MM.1S (cell line): ENCODE data around the gene PPM1F.

Source experiments
- DNase-seq: peaks from one replicate; pipeline ENCODE4 v3.0.0-alpha.2; 2015
- H2AFZ ChIP-seq: fragments of 300-600 bp; sonication (generic); 2 replicates; pipeline ENCODE4 v1.6.0; 2016; ENCODE audit warnings: antibody characterized with exemption, low read length
- H3F3A ChIP-seq: fragments of 300-600 bp; sonication (generic); 2 replicates; pipeline ENCODE4 v1.6.1; 2016; ENCODE audit warnings: mild to moderate bottlenecking, antibody characterized with exemption, low read length, moderate library complexity, mixed read lengths; ENCODE audit not compliant: insufficient read depth
- H3K27ac ChIP-seq: fragments of 300-600 bp; sonication (generic); 2 replicates; pipeline ENCODE4 v1.5.1; 2016; ENCODE audit warnings: mild to moderate bottlenecking, low read length
- H3K27me3 ChIP-seq: fragments of 300-600 bp; sonication (generic); replicated peaks from 2 replicates; pipeline ENCODE4 v1.6.0; 2016; ENCODE audit warnings: low read length; ENCODE audit not compliant: insufficient read depth
- H3K36me3 ChIP-seq: fragments of 300-600 bp; sonication (generic); replicated peaks from 2 replicates; pipeline ENCODE4 v1.6.1; 2016; ENCODE audit warnings: mild to moderate bottlenecking, low read length, mixed read lengths; ENCODE audit not compliant: insufficient read depth
- H3K4me1 ChIP-seq: fragments of 300-600 bp; sonication (generic); 2 replicates; pipeline ENCODE4 v1.6.1; 2016; ENCODE audit warnings: low read length, mixed read lengths
- H3K4me2 ChIP-seq: fragments of 300-600 bp; sonication (generic); 2 replicates; pipeline ENCODE4 v1.6.0; 2016; ENCODE audit warnings: low read depth, low read length
- H3K4me3 ChIP-seq: fragments of 300-600 bp; sonication (generic); 2 replicates; pipeline ENCODE4 v1.5.1; 2016; ENCODE audit warnings: low read length, mixed read lengths
- H3K79me2 ChIP-seq: fragments of 300-600 bp; sonication (generic); 2 replicates; pipeline ENCODE4 v1.6.1; 2016; ENCODE audit warnings: mixed run types, low read length, mixed read lengths
- H3K9ac ChIP-seq: fragments of 300-600 bp; sonication (generic); 2 replicates; pipeline ENCODE4 v1.6.1; 2016; ENCODE audit warnings: low read length, mixed read lengths
- H3K9me2 ChIP-seq: fragments of 300-600 bp; sonication (generic); replicated peaks from 2 replicates; pipeline ENCODE4 v1.6.1; 2016; ENCODE audit warnings: mild to moderate bottlenecking, low read length, mixed read lengths; ENCODE audit not compliant: insufficient read depth
- H3K9me3 ChIP-seq: fragments of 300-600 bp; sonication (generic); replicated peaks from 2 replicates; pipeline ENCODE4 v1.6.1; 2016; ENCODE audit warnings: mild to moderate bottlenecking, low read length, mixed read lengths; ENCODE audit not compliant: insufficient read depth
- H4K20me1 ChIP-seq: fragments of 300-600 bp; sonication (generic); 2 replicates; pipeline ENCODE4 v1.6.1; 2016; ENCODE audit warnings: mild to moderate bottlenecking, low read length, moderate library complexity, mixed read lengths; ENCODE audit not compliant: insufficient read depth
- EZH2 ChIP-seq: fragments of 300-600 bp; sonication (generic); optimal IDR thresholded peaks from 2 replicates; pipeline ENCODE3; 2017; ENCODE audit warnings: low read depth, mild to moderate bottlenecking, antibody characterized with exemption, low read length, mixed read lengths
- EZH2phosphoT487 ChIP-seq: fragments of 300-600 bp; sonication (generic); IDR thresholded peaks from 2 replicates; pipeline ENCODE4 v1.6.1; 2018; ENCODE audit warnings: antibody characterized with exemption, low read length
- TF ChIP-seq, protein P1 (sequence below): fragments of 300-600 bp; sonication (generic); IDR thresholded peaks from 2 replicates; pipeline ENCODE4 v1.5.1; 2016; ENCODE audit warnings: antibody characterized with exemption, low read length, mixed read lengths

PPM1F gene

GRCh38 chr22:21926728-21927127, 25.9 kb downstream of the PPM1F start:
- no peaks in the 10 kb centered on the region for H3K79me2 ChIP-seq
- H3K9me3 ChIP-seq, result no peaks in the 10 kb centered on the region
- TF ChIP-seq, protein P1, sequence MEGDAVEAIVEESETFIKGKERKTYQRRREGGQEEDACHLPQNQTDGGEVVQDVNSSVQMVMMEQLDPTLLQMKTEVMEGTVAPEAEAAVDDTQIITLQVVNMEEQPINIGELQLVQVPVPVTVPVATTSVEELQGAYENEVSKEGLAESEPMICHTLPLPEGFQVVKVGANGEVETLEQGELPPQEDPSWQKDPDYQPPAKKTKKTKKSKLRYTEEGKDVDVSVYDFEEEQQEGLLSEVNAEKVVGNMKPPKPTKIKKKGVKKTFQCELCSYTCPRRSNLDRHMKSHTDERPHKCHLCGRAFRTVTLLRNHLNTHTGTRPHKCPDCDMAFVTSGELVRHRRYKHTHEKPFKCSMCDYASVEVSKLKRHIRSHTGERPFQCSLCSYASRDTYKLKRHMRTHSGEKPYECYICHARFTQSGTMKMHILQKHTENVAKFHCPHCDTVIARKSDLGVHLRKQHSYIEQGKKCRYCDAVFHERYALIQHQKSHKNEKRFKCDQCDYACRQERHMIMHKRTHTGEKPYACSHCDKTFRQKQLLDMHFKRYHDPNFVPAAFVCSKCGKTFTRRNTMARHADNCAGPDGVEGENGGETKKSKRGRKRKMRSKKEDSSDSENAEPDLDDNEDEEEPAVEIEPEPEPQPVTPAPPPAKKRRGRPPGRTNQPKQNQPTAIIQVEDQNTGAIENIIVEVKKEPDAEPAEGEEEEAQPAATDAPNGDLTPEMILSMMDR, result no peak
- no peak for TF ChIP-seq EZH2
- no peak for TF ChIP-seq EZH2phosphoT487
- no peak overlapping the region for H3K4me3 ChIP-seq
- no peak overlapping the region for H3K4me2 ChIP-seq
- no peaks in the 10 kb centered on the region for H3K36me3 ChIP-seq
- no peak overlapping the region for H3K9ac ChIP-seq
- DNase-seq, result no peak
- H3K4me1 ChIP-seq, result no peaks in the 10 kb centered on the region
- no peaks in the 10 kb centered on the region for H3K9me2 ChIP-seq
- H3K27ac ChIP-seq, result no peak overlapping the region
- no peaks in the 10 kb centered on the region for H3F3A ChIP-seq
- no peak overlapping the region for H2AFZ ChIP-seq
- H3K27me3 ChIP-seq, result no peaks in the 10 kb centered on the region
- H4K20me1 ChIP-seq, result no peaks in the 10 kb centered on the region

GRCh38 chr22:21923163-21923561, 29.5 kb downstream of the PPM1F start:
- H3F3A ChIP-seq, result no peaks in the 10 kb centered on the region
- no peak overlapping the region for H3K27ac ChIP-seq
- no peak for DNase-seq
- TF ChIP-seq EZH2, result no peak
- no peak for TF ChIP-seq EZH2phosphoT487
- H3K36me3 ChIP-seq, result no peaks in the 10 kb centered on the region
- no peak overlapping the region for H3K4me3 ChIP-seq
- no peaks in the 10 kb centered on the region for H3K9me2 ChIP-seq
- no peaks in the 10 kb centered on the region for H3K4me1 ChIP-seq
- H3K4me2 ChIP-seq, result no peak overlapping the region
- no peak overlapping the region for H3K9ac ChIP-seq
- H2AFZ ChIP-seq, result no peak overlapping the region
- H3K9me3 ChIP-seq, result no peaks in the 10 kb centered on the region
- no peaks in the 10 kb centered on the region for H3K79me2 ChIP-seq
- no peaks in the 10 kb centered on the region for H4K20me1 ChIP-seq
- no peaks in the 10 kb centered on the region for H3K27me3 ChIP-seq

DNA sequence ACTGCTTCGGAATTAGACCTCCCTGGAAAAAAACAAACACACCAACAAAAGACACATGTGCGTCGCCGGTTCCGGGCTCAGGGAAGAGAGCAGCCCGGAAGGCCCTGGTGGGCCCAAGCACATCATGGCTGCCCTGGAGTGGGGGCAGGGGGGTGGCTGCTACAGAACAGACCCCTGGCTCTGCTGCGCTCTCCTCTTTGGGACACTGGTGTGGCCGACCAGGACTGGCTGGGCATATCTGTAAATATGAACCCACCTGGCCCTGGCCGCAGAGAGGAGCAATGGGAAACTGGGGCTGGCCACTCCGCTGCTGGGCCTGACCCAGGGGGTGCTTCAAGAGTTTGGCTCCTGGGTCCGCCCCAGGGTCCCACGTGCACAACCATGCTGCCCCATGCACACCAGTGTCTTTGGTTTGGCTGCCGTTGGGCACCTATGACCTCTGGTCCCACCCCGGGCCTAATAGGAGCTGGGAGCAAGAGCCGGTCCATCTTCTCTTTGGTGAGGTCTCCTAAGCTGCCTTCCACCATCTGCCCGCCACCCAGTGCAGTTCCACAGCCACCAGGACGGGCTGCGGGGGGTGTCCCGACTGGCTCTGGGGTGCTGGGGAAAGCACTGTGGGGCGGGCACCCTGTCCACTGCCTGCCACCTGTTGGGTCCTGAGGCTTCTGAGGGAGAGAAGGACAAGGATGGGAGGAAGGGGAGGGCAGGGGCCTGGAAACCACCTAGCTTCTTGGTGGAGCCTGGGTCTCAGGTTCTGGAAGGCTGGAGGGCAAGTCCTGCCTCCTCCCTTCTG, 30.1 kb downstream of the PPM1F start:
- no peak for DNase-seq
- no peaks in the 10 kb centered on the region for H3K36me3 ChIP-seq
- H3F3A ChIP-seq, result no peaks in the 10 kb centered on the region
- no peak overlapping the region for H3K27ac ChIP-seq
- no peaks in the 10 kb centered on the region for H3K9me2 ChIP-seq
- no peak overlapping the region for H3K4me3 ChIP-seq
- no peaks in the 10 kb centered on the region for H3K4me1 ChIP-seq
- TF ChIP-seq EZH2 (no peak), EZH2phosphoT487 (no peak)
- TF ChIP-seq, protein P1, result no peak
- no peaks in the 10 kb centered on the region for H4K20me1 ChIP-seq
- H2AFZ ChIP-seq, result no peak overlapping the region
- H3K9ac ChIP-seq, result no peak overlapping the region
- H3K4me2 ChIP-seq, result no peak overlapping the region
- no peaks in the 10 kb centered on the region for H3K9me3 ChIP-seq
- H3K27me3 ChIP-seq, result no peaks in the 10 kb centered on the region
- no peaks in the 10 kb centered on the region for H3K79me2 ChIP-seq

DNA sequence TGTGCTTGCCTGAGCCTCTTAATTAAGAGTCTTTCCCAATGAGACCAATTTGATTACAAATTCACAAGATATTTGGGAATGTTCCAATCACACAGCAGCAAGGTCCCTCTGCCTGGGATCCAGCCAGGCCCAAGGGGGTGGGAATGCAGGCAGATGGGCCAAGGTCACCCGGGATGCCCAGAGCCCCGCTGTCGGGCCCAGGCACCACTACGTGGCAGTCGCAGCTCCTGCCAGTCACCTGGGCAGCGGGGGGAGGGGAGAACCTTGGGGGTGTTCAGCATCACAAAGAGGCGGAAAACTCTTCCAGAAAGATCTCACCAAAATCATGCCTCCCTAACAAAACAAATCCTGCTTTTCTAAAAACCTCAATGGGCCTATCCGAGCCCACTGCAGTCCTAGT, 30.9 kb downstream of the PPM1F start:
- no peak overlapping the region for H3K27ac ChIP-seq
- no peaks in the 10 kb centered on the region for H3K4me1 ChIP-seq
- no peak overlapping the region for H3K4me2 ChIP-seq
- H3K4me3 ChIP-seq, result no peak overlapping the region
- TF ChIP-seq EZH2phosphoT487, result no peak
- TF ChIP-seq, protein P1, result no peak
- H2AFZ ChIP-seq, result no peak overlapping the region
- no peaks in the 10 kb centered on the region for H3K36me3 ChIP-seq
- no peaks in the 10 kb centered on the region for H3K27me3 ChIP-seq
- no peak for DNase-seq
- no peak overlapping the region for H3K9ac ChIP-seq
- H4K20me1 ChIP-seq, result no peaks in the 10 kb centered on the region
- H3F3A ChIP-seq, result no peaks in the 10 kb centered on the region
- no peaks in the 10 kb centered on the region for H3K9me3 ChIP-seq
- H3K79me2 ChIP-seq, result no peaks in the 10 kb centered on the region
- no peaks in the 10 kb centered on the region for H3K9me2 ChIP-seq
